Activated naive CD4-positive, alpha-beta T cell treated with anti-CD3 and anti-CD28 coated beads, Interleukin-2, amount 50 U/mL, for 24 hours (primary cell): ENCODE data around the gene RCSD1.

Experiments used
- H3K27ac Mint-ChIP-seq: one replicate; pipeline ENCODE4 v1.8.0; 2021; ENCODE audit warnings: mild to moderate bottlenecking, mixed read lengths
- H3K27me3 Mint-ChIP-seq: one replicate; pipeline ENCODE4 v1.8.0; 2021; ENCODE audit warnings: mixed read lengths
- H3K36me3 Mint-ChIP-seq: one replicate; pipeline ENCODE4 v1.8.0; 2021; ENCODE audit warnings: mixed read lengths
- H3K4me1 Mint-ChIP-seq: one replicate; pipeline ENCODE4 v1.8.0; 2021; ENCODE audit warnings: mixed read lengths
- H3K4me3 Mint-ChIP-seq: one replicate; pipeline ENCODE4 v1.8.0; 2021; ENCODE audit warnings: mild to moderate bottlenecking, mixed read lengths
- H3K9me3 Mint-ChIP-seq: one replicate; pipeline ENCODE4 v1.8.0; 2021; ENCODE audit warnings: mixed read lengths

Gene RCSD1, protein sequence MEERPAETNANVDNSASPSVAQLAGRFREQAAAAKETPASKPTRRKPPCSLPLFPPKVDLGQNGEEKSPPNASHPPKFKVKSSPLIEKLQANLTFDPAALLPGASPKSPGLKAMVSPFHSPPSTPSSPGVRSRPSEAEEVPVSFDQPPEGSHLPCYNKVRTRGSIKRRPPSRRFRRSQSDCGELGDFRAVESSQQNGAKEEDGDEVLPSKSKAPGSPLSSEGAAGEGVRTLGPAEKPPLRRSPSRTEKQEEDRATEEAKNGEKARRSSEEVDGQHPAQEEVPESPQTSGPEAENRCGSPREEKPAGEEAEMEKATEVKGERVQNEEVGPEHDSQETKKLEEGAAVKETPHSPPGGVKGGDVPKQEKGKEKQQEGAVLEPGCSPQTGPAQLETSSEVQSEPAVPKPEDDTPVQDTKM

GRCh38 chr1:167629681-167630567, at the start of gene RCSD1:
Gene RCSD1 (plus strand): TSS chr1:167630232. CDS start chr1:167630424, 192 bp downstream.
- Mint-ChIP-seq H3K27me3 (no peaks in the 10 kb centered on the region), H3K36me3 (peaks cover 2% of the 10 kb centered on the region), H3K4me1 (peaks cover 79% of the 10 kb centered on the region), H3K27ac (peak within 1 kb of the TSS; percentile 98), H3K9me3 (peaks cover 7% of the 10 kb centered on the region), H3K4me3 (peak within 1 kb of the TSS; percentile 94)

GRCh38 chr1:167582064-167582463, 48.0 kb upstream of the RCSD1 start:
- no peaks in the 10 kb centered on the region for H3K4me1 Mint-ChIP-seq
- no peaks in the 10 kb centered on the region for H3K27me3 Mint-ChIP-seq
- H3K36me3 Mint-ChIP-seq = no peaks in the 10 kb centered on the region
- H3K9me3 Mint-ChIP-seq = no peaks in the 10 kb centered on the region
- no peak overlapping the region for H3K4me3 Mint-ChIP-seq
- H3K27ac Mint-ChIP-seq = no peak overlapping the region

GRCh38 chr1:167582722-167583121, 47.3 kb upstream of the RCSD1 start:
- no peak overlapping the region for H3K4me3 Mint-ChIP-seq
- H3K4me1 Mint-ChIP-seq = no peaks in the 10 kb centered on the region
- no peaks in the 10 kb centered on the region for H3K9me3 Mint-ChIP-seq
- H3K27me3 Mint-ChIP-seq = no peaks in the 10 kb centered on the region
- no peak overlapping the region for H3K27ac Mint-ChIP-seq
- no peaks in the 10 kb centered on the region for H3K36me3 Mint-ChIP-seq

- H3K27ac Mint-ChIP-seq = no peak overlapping the region
- H3K27me3 Mint-ChIP-seq = no peaks in the 10 kb centered on the region
- H3K36me3 Mint-ChIP-seq = no peaks in the 10 kb centered on the region
- H3K4me3 Mint-ChIP-seq = no peak overlapping the region
- H3K4me1 Mint-ChIP-seq = no peaks in the 10 kb centered on the region
- no peaks in the 10 kb centered on the region for H3K9me3 Mint-ChIP-seq
Measured at GRCh38 chr1:167584581-167584980, 45.5 kb upstream of the RCSD1 start.

DNA sequence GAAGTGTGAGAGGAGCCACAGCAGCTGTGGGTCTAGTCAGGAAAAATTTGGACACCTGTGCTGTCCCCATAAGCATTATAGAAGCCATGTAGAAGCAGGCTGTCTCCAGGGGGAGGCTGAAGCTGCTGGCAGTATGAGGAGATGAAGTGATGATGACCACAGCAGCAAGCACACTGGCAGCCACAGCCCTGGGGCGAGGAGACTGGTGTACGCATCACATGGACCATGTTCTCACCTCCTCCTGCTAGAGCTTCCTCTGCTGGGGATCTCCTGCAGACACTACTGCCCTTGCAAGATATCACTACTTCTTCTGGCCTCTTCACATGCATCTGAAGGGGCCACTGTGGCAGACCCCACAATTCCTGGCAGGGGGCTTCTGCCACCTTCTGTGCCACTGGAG, 42.7 kb upstream of the RCSD1 start:
- Mint-ChIP-seq H3K4me3 (no peak overlapping the region), H3K4me1 (no peaks in the 10 kb centered on the region), H3K27ac (no peak overlapping the region), H3K36me3 (no peaks in the 10 kb centered on the region), H3K9me3 (no peaks in the 10 kb centered on the region), H3K27me3 (no peaks in the 10 kb centered on the region)

DNA sequence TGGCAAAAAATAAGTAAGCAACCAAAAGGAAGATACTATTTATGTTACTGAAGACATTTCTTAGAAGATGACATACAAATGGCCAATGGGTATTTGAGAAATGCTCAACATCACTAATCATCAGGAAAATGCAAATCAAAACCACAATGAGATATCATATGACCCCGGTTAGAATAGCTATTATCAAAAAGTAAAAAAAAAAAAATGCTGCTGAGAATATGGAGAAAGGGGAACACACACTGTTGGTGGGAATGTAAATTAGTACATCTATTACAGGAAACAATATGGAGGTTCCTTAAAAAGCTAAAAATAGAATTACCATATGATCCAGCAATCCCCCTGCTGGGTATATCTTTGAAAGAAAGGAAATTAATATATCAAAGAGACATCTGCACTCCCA, 42.2 kb upstream of the RCSD1 start:
- H3K27me3 Mint-ChIP-seq = no peaks in the 10 kb centered on the region
- no peak overlapping the region for H3K27ac Mint-ChIP-seq
- H3K4me1 Mint-ChIP-seq = no peaks in the 10 kb centered on the region
- no peak overlapping the region for H3K4me3 Mint-ChIP-seq
- H3K36me3 Mint-ChIP-seq = no peaks in the 10 kb centered on the region
- no peaks in the 10 kb centered on the region for H3K9me3 Mint-ChIP-seq

GRCh38 chr1:167588361-167588760, 41.7 kb upstream of the RCSD1 start:
- no peaks in the 10 kb centered on the region for H3K36me3 Mint-ChIP-seq
- H3K4me1 Mint-ChIP-seq = no peaks in the 10 kb centered on the region
- no peaks in the 10 kb centered on the region for H3K9me3 Mint-ChIP-seq
- no peak overlapping the region for H3K4me3 Mint-ChIP-seq
- no peaks in the 10 kb centered on the region for H3K27me3 Mint-ChIP-seq
- H3K27ac Mint-ChIP-seq = no peak overlapping the region

- no peak overlapping the region for H3K4me3 Mint-ChIP-seq
- H3K27ac Mint-ChIP-seq = no peak overlapping the region
- no peaks in the 10 kb centered on the region for H3K4me1 Mint-ChIP-seq
- no peaks in the 10 kb centered on the region for H3K36me3 Mint-ChIP-seq
- no peaks in the 10 kb centered on the region for H3K27me3 Mint-ChIP-seq
- H3K9me3 Mint-ChIP-seq = no peaks in the 10 kb centered on the region
Measured at GRCh38 chr1:167592475-167592874, 37.6 kb upstream of the RCSD1 start.

- no peaks in the 10 kb centered on the region for H3K9me3 Mint-ChIP-seq
- no peaks in the 10 kb centered on the region for H3K27me3 Mint-ChIP-seq
- H3K27ac Mint-ChIP-seq = no peak overlapping the region
- H3K4me3 Mint-ChIP-seq = no peak overlapping the region
- H3K4me1 Mint-ChIP-seq = peaks cover under 1% of the 10 kb centered on the region
- no peaks in the 10 kb centered on the region for H3K36me3 Mint-ChIP-seq
Measured at GRCh38 chr1:167593860-167594259, 36.2 kb upstream of the RCSD1 start.

DNA sequence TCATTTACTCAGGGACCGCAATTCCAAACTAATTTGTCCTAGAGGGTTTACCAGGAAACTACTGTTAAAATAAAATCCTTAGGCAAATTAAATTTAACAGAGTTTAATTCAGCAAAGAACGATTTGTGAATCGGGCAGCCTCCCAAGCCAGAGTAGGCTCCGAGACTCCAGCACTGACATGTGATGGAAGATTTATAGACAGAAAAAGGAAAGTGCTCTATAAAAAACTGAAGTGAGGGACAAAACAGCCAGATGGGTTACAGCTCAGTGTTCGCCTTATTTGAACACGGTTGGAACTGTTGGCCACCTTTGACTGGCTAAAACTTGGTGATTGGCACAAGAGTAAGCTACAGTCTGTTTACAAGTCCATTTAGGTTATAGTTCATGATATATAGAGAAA, 35.2 kb upstream of the RCSD1 start:
- no peaks in the 10 kb centered on the region for H3K27me3 Mint-ChIP-seq
- peaks cover 5% of the 10 kb centered on the region for H3K4me1 Mint-ChIP-seq
- H3K9me3 Mint-ChIP-seq = no peaks in the 10 kb centered on the region
- no peaks in the 10 kb centered on the region for H3K36me3 Mint-ChIP-seq
- H3K27ac Mint-ChIP-seq = no peak overlapping the region
- no peak overlapping the region for H3K4me3 Mint-ChIP-seq

DNA sequence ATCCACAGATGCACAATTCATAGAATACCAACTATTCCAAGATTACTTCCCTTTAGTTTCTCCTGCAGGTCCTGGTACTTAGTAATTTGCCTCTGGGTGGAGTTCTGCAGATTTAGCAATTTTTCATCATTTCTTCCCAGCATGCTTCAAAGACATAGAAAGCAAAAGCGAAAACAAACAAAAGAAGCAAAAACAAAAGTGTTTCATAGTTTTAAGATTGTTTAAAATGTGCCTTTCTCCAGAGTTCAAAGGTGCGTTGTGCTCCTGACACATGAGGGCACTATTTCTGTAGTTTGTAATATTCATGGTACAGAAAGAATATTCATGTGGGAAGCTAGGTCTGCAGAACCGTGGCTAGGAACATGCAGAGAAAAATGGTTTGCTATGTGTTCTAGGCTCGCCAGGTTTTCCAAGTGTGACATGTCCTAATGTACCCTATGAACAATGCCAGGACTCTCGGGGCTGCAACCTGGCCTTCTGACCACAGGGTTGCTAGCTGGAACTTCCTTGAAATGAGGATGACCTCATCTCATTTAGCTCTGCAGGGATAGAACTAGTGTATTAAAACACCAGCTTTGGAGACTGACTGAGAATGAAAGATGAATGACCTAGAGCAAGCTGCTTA, 30.0 kb upstream of the RCSD1 start:
- Mint-ChIP-seq H3K4me1 (peaks cover 45% of the 10 kb centered on the region), H3K36me3 (no peaks in the 10 kb centered on the region), H3K9me3 (no peaks in the 10 kb centered on the region), H3K27me3 (no peaks in the 10 kb centered on the region), H3K27ac (peak overlapping the region; percentile 44), H3K4me3 (peak overlapping the region; percentile 64)

DNA sequence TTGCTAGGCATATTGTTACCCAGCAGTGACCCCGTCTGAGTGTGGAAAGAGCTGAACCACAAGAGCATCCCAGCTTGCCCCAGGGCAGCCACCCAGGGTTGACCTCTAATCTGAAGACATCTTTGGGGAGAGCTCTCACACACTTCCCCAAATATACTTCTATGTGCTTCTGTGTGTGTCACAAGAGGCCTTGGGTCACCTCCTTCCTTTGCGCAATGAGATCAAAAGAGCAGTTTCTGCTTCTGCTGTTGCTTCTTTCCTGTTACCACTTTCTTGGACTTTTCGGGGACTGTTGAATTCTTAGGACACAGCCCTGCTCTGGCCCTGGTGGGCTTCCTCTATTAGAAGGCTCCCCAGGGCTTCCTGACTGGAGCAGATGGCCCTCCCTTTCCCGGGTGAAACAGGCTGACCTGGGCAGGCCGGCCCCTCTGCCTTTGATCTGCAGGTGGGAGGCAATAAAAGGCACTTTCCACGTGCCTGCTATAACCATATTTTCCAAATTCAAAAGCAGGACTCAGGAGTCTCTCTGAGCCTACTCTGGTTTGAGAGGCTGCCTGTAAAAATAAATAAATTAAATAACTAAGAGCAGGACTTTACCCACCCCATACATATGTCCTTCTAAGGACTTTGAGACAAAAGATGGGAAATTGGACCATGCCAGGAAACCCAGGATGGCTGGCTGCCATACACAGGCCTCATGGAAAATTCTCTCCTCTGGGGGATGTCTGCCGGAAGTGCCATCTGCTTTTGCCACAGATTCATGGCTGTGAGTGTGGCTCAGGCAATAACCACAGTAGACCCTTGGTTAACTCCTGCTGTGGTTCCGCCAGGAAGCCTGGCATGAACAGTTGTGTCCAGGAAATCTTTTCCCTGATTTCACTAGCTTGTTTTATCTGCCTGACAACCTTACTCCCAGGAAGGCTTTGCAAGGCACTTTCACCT, 28.3 kb upstream of the RCSD1 start:
- H3K27ac Mint-ChIP-seq = peak overlapping the region; percentile 82
- H3K36me3 Mint-ChIP-seq = peaks cover under 1% of the 10 kb centered on the region
- no peaks in the 10 kb centered on the region for H3K27me3 Mint-ChIP-seq
- peaks cover 45% of the 10 kb centered on the region for H3K4me1 Mint-ChIP-seq
- H3K4me3 Mint-ChIP-seq = peak overlapping the region; percentile 23
- H3K9me3 Mint-ChIP-seq = peaks cover 6% of the 10 kb centered on the region

DNA sequence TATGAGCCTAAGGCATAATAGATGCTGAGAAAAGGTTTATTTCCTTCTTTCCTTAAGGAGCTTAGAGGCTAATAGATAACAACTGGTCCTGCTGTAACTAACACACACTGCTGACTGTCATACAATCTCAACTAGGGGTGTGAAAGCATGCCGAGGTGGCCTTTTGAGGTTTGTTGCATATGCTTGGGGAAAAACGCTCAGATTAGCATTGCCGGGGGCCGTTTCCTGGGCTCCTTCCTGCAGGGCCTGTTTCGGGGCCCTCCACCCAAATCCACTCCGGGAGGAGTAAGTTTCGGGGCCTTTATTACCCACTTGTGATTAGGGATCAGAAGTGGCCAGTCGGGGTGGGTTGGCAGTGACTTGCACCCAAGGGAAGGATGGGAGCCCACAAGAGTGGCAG, 27.2 kb upstream of the RCSD1 start:
- Mint-ChIP-seq H3K27me3 (no peaks in the 10 kb centered on the region), H3K4me1 (peaks cover 45% of the 10 kb centered on the region), H3K27ac (peak overlapping the region; percentile 30), H3K4me3 (no peak overlapping the region), H3K36me3 (peaks cover 5% of the 10 kb centered on the region), H3K9me3 (peaks cover 6% of the 10 kb centered on the region)

DNA sequence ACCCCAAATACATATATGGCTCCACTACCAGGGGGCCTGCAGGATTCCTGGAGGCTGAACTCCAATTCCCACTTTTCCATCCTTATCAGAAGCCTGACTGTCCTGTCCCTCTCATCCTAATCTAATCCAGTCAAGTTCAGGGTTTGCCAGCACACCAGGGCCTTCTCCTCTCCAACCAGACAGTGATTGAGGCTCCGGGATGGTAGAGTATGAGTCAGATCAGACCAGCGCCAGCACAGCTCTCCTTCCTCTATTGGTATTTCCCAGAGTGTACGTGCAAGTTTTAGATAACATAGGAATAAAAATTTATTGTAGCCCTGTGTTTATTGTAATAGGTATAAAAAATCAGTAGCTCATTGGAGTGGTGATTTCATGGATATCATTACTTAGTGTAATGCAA, 24.5 kb upstream of the RCSD1 start:
- no peaks in the 10 kb centered on the region for H3K27me3 Mint-ChIP-seq
- H3K36me3 Mint-ChIP-seq = peaks cover 5% of the 10 kb centered on the region
- H3K27ac Mint-ChIP-seq = no peak overlapping the region
- peaks cover 6% of the 10 kb centered on the region for H3K9me3 Mint-ChIP-seq
- no peak overlapping the region for H3K4me3 Mint-ChIP-seq
- peaks cover 32% of the 10 kb centered on the region for H3K4me1 Mint-ChIP-seq

DNA sequence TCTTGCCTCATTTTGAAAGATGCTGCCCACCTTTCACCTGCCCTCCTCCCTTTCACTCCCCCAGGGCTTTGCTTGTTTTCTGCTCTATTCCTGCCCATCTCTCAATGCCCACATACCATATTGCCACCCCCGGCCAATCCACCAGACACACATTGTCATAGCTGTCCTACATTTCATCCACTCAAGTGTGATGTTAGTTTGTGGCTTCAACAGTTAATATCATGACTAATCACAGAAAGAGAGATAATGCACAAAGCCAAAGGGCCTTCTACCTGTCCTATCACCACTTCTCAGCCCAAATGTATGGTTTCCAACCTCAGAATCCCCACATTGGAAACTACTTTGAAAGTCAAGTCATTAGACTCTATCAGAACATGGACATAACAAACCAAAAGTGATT, 18.0 kb upstream of the RCSD1 start:
- H3K36me3 Mint-ChIP-seq = peaks cover under 1% of the 10 kb centered on the region
- no peak overlapping the region for H3K4me3 Mint-ChIP-seq
- no peak overlapping the region for H3K27ac Mint-ChIP-seq
- no peaks in the 10 kb centered on the region for H3K27me3 Mint-ChIP-seq
- no peaks in the 10 kb centered on the region for H3K9me3 Mint-ChIP-seq
- H3K4me1 Mint-ChIP-seq = peaks cover 36% of the 10 kb centered on the region
